Thyroid gland (tissue), 4 donors: Measurements from ENCODE around the gene EXD3.

Source experiments
- CTCF ChIP-seq, 6 experiments: fragments of 200-600 bp in 3 of 6; fragments of 450-650 bp in 3 of 6; sonication (generic) in 3 of 6; IDR thresholded peaks; one replicate each; pipeline ENCODE4 v1.5.1; 2016 to 2019; ENCODE audit warnings: antibody characterized with exemption in 6 of 6, mild to moderate bottlenecking in 2 of 6, inconsistent platforms in 1 of 6, moderate library complexity in 1 of 6
- POLR2A ChIP-seq, 2 donors: fragments of 450-650 bp; IDR thresholded peaks; one replicate each; pipeline ENCODE4 v1.6.1; 2017; ENCODE audit warnings: antibody characterized with exemption in 2 of 2, mild to moderate bottlenecking in 2 of 2, moderate library complexity in 1 of 2

- TF ChIP-seq POLR2A (IDR thresholded peaks at IDR 0.05) (no peak), CTCF (IDR thresholded peaks at IDR 0.05) (no peak)
Measured at GRCh38 chr9:137445930-137446431, 23.0 kb upstream of the EXD3 start.
